ENCODE data around the gene TLR9. TPM values are rescaled to one million over a fixed set of nuclear protein-coding genes. Genes with fewer than 3 reads are reported as not detected.
"Not testable (repeated sequence)": the region's sequence is repeated elsewhere in the genome, so short reads cannot be mapped to it uniquely, and the experiment has no call there.

The TLR9 gene
- 1 to 10 TPM; 2.3 to 3.0 TPM for total RNA-seq
- not detected for polyA plus RNA-seq

DNA sequence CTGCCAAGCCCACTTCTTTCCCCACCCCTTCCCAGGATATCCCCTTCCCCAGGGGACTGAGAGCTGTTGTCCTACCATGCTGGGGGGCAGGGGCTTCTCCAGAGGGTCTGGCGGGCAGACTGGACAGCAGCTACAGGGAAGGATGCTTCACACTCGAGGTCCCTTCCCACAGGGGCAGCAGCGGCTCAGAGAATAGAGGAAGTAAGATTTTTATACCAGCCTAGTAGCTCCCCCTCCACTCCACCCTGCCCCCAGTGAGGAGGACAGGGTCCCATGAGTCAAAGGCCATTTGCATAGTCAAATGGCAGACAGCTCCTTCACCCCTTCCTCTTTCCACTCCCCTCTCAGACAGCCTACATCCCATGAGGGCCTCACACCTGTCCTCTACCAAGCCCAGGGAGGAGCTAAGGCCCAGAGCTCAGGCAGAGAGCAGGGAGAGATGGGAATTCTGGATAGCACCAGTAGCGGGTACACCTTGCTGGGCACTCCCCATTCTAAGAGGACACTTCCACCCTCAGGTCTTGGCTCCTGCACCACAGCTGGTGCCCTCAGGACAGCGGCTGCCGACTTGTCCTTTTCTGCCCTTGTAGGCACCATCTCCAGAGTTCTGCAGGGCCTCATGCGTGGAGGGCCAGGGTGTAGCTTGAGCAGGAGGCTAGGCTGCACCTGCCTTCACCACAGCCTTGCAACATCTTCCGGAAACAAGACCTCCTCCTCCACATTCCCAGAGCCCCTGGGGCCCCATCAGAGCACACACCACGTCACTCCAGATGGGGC lies at the start of gene TLR9:
TLR9 (minus strand) TSS at position 194 of the 777 bp plus-strand sequence; CDS start at position 78, 116 bp downstream.
- ChIA-PET CTCF (ENCODE audit: partially characterized antibody) (interaction anchor here (0.7 to 12.2 kb wide), 8 partner anchors 8 to 220 kb away, joined by 3 to 247 read pairs (median 5); partner anchors contain the start of genes SEMA3G and TWF2), POLR2A (ENCODE audit: partially characterized antibody) (interaction anchor here (1.1 to 13.6 kb wide), 8 partner anchors 8 to 62 kb away, joined by 5 to 156 read pairs (median 9); partner anchors contain the start of genes GLYCTK, PPM1M, TWF2 and WDR82)
- no peak for DNase-seq
- peak within 1 kb of the TSS; percentile 4 for H3K27ac ChIP-seq (ENCODE audit: low read depth, low read length)
- H3K4me3 ChIP-seq (ENCODE audit: low read length in 2 of 2), result no peak within 1 kb of the TSS
- H3K27ac Mint-ChIP-seq, result peak within 1 kb of the TSS; percentile 64 to 93 (median 90)
- peaks cover 32 to 75% (median 58%) of the 10 kb centered on the region in 4 donors for H3K4me1 Mint-ChIP-seq
- no peaks in the 10 kb centered on the region for H3K9me3 ChIP-seq (ENCODE audit: control insufficient read depth in 1 of 2, low read length in 2 of 2)
- H3K4me1 ChIP-seq (ENCODE audit: insufficient read depth, low read length), result peaks cover 61% of the 10 kb centered on the region
- H3K36me3 Mint-ChIP-seq, result peaks cover 6 to 34% of the 10 kb centered on the region in 2 donors
- intact Hi-C loops (cut with micrococcal nuclease), result no loop called here
- H3K9me3 Mint-ChIP-seq, result no peaks in the 10 kb centered on the region
- H3K27me3 ChIP-seq (ENCODE audit: insufficient read depth, low read length), result no peaks in the 10 kb centered on the region
- peak within 1 kb of the TSS in 7 of 8 donors; percentile 26 to 65 (median 54) for H3K4me3 Mint-ChIP-seq
- no peaks in the 10 kb centered on the region for H3K27me3 Mint-ChIP-seq
- H3K36me3 ChIP-seq (ENCODE audit: insufficient read depth, low read length), result peaks cover 26% of the 10 kb centered on the region

- H3K36me3 Mint-ChIP-seq, result peaks cover 50 to 69% of the 10 kb centered on the region in 2 donors
- ChIA-PET POLR2A (ENCODE audit: partially characterized antibody) (interaction anchor here (5.9 to 37.2 kb wide), 2 partner anchors 13 to 28 kb away, joined by 153 to 1950 read pairs; partner anchors contain the start of genes GLYCTK, PPM1M and TWF2), CTCF (ENCODE audit: partially characterized antibody) (interaction anchor here (1.5 to 32.2 kb wide), 2 partner anchors 14 to 33 kb away, joined by 3 to 684 read pairs; partner anchors contain the start of genes PPM1M and TWF2)
- not testable (repeated sequence) for H3K9me3 Mint-ChIP-seq; H3K9me3 ChIP-seq (ENCODE audit: control insufficient read depth in 1 of 2, low read length in 2 of 2); H3K27me3 Mint-ChIP-seq; DNase-seq; H3K36me3 ChIP-seq (ENCODE audit: insufficient read depth, low read length); H3K27me3 ChIP-seq (ENCODE audit: insufficient read depth, low read length)
- peak overlapping the region; percentile 92 to 99 (median 96) for H3K4me3 Mint-ChIP-seq
- H3K27ac ChIP-seq (ENCODE audit: low read depth, low read length), result peak overlapping the region; percentile 87
- H3K4me1 ChIP-seq (ENCODE audit: insufficient read depth, low read length), result peaks cover 79% of the 10 kb centered on the region
- H3K27ac Mint-ChIP-seq, result peak overlapping the region; percentile 94 to 99 (median 96)
- intact Hi-C loops (cut with micrococcal nuclease), result loop anchor here (5.0 kb wide), 2 partner anchors 43 to 63 kb away; partner anchors contain the start of gene DNAH1
- H3K4me3 ChIP-seq (ENCODE audit: low read length in 2 of 2), result peak overlapping the region; percentile 5 to 44
- H3K4me1 Mint-ChIP-seq, result peaks cover 45 to 91% (median 60%) of the 10 kb centered on the region in 4 donors
Measured at GRCh38 chr3:52274781-52275180, 49.3 kb upstream of the TLR9 start.

DNA sequence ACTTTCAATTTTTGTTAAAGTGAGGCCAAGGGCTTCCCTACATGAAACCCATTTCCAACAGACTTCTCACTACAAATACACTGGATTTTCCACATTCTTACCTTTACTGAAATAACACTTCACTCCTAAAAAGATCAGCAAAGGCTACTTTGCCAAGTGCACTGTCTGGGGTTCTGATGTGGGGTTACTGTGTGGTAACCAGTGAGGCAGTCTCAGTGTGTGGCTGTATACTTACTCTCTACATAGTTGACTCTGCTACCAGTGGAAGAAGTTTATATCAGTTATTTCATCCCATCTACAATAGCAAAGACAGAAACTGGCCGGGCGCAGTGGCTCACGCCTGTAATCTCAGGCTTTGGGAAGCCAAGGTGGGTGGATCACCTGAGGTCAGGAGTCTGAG lies 47.4 kb upstream of the TLR9 start:
- no peak for DNase-seq
- H3K36me3 Mint-ChIP-seq, result peaks cover 55 to 76% of the 10 kb centered on the region in 2 donors
- H3K4me3 ChIP-seq (ENCODE audit: low read length in 2 of 2), result peak overlapping the region; percentile 0 to 2
- H3K4me1 Mint-ChIP-seq, result peaks cover 49 to 95% (median 69%) of the 10 kb centered on the region in 4 donors
- H3K27ac ChIP-seq (ENCODE audit: low read depth, low read length), result peak overlapping the region; percentile 87
- peaks cover 0 to 3% (median 0%) of the 10 kb centered on the region in 8 donors for H3K9me3 Mint-ChIP-seq
- intact Hi-C loops (cut with micrococcal nuclease), result no loop called here
- no peaks in the 10 kb centered on the region for H3K27me3 ChIP-seq (ENCODE audit: insufficient read depth, low read length)
- H3K4me3 Mint-ChIP-seq, result peak overlapping the region; percentile 92 to 99 (median 96)
- ChIA-PET POLR2A (ENCODE audit: partially characterized antibody) (interaction anchor here (3.5 to 37.2 kb wide), 3 partner anchors 9 to 26 kb away, joined by 34 to 1950 read pairs (median 63); partner anchors contain the start of genes GLYCTK, PPM1M, TWF2 and WDR82), CTCF (ENCODE audit: partially characterized antibody) (interaction anchor here (1.3 to 32.2 kb wide), 4 partner anchors 9 to 31 kb away, joined by 3 to 684 read pairs (median 7); partner anchors contain the start of genes PPM1M and TWF2)
- H3K36me3 ChIP-seq (ENCODE audit: insufficient read depth, low read length), result peaks cover 8% of the 10 kb centered on the region
- H3K27ac Mint-ChIP-seq, result peak overlapping the region; percentile 93 to 99 (median 96)
- H3K27me3 Mint-ChIP-seq, result peaks cover 0 to 3% of the 10 kb centered on the region in 2 donors
- no peaks in the 10 kb centered on the region for H3K9me3 ChIP-seq (ENCODE audit: control insufficient read depth in 1 of 2, low read length in 2 of 2)
- H3K4me1 ChIP-seq (ENCODE audit: insufficient read depth, low read length), result peaks cover 89% of the 10 kb centered on the region

DNA sequence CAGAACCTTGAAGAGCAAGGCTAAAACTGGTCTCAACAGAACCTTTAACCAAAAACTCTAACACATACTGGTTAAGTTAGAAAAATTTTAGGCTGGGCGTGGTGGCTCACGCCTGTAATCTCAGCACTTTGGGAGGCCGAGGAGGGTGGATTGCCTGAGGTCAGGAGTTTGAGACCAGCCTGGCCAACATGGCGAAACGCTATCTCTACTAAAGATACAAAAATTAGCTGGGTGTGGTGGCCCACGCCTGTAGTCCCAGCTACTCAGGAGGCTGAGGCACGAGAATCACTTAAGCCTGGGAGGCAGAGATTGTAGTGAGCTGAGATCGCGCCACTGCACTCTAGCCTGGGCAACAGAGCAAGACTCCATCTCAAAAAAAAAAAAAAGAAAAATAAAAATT lies 46.7 kb upstream of the TLR9 start:
- intact Hi-C loops (cut with micrococcal nuclease); H3K9me3 Mint-ChIP-seq; H3K27me3 Mint-ChIP-seq; H3K27me3 ChIP-seq (ENCODE audit: insufficient read depth, low read length); DNase-seq; H3K9me3 ChIP-seq (ENCODE audit: control insufficient read depth in 1 of 2, low read length in 2 of 2): not testable (repeated sequence)
- Mint-ChIP-seq H3K27ac (peak overlapping the region; percentile 95 to 100 (median 96)), H3K36me3 (peaks cover 57 to 78% of the 10 kb centered on the region in 2 donors), H3K4me1 (peaks cover 56 to 97% (median 76%) of the 10 kb centered on the region in 4 donors), H3K4me3 (peak overlapping the region; percentile 84 to 99 (median 92))
- Histone ChIP-seq H3K4me1 (ENCODE audit: insufficient read depth, low read length) (peaks cover 96% of the 10 kb centered on the region), H3K27ac (ENCODE audit: low read depth, low read length) (peak overlapping the region; percentile 87), H3K36me3 (ENCODE audit: insufficient read depth, low read length) (peaks cover 14% of the 10 kb centered on the region), H3K4me3 (ENCODE audit: low read length in 2 of 2) (peak overlapping the region in 1 of 2 donors; percentile 47)
- ChIA-PET POLR2A (ENCODE audit: partially characterized antibody) (interaction anchor here (3.5 to 37.2 kb wide), 3 partner anchors 9 to 25 kb away, joined by 34 to 1950 read pairs (median 63); partner anchors contain the start of genes GLYCTK, PPM1M, TWF2 and WDR82), CTCF (ENCODE audit: partially characterized antibody) (interaction anchor here (1.3 to 32.2 kb wide), 10 partner anchors 7 to 67 kb away, joined by 3 to 684 read pairs (median 6); partner anchors contain the start of genes GLYCTK, PPM1M, TWF2 and WDR82)

- H3K4me3 ChIP-seq (ENCODE audit: low read length in 2 of 2), result peak overlapping the region in 1 of 2 donors; percentile 47
- Mint-ChIP-seq H3K27me3 (no peaks in the 10 kb centered on the region), H3K9me3 (no peaks in the 10 kb centered on the region), H3K4me1 (peaks cover 59 to 93% (median 75%) of the 10 kb centered on the region in 4 donors), H3K27ac (peak overlapping the region; percentile 95 to 100 (median 96)), H3K4me3 (peak overlapping the region; percentile 84 to 99 (median 92)), H3K36me3 (peaks cover 65 to 83% of the 10 kb centered on the region in 2 donors)
- peaks cover 96% of the 10 kb centered on the region for H3K4me1 ChIP-seq (ENCODE audit: insufficient read depth, low read length)
- peaks cover 31% of the 10 kb centered on the region for H3K36me3 ChIP-seq (ENCODE audit: insufficient read depth, low read length)
- no peaks in the 10 kb centered on the region for H3K9me3 ChIP-seq (ENCODE audit: control insufficient read depth in 1 of 2, low read length in 2 of 2)
- intact Hi-C loops (cut with micrococcal nuclease), result no loop called here
- no peak for DNase-seq
- POLR2A ChIA-PET (ENCODE audit: partially characterized antibody), result interaction anchor here (1.3 to 37.2 kb wide), 4 partner anchors 11 to 116 kb away, joined by 3 to 1950 read pairs (median 48); partner anchors contain the start of genes GLYCTK, POC1A, PPM1M and TWF2
- no peaks in the 10 kb centered on the region for H3K27me3 ChIP-seq (ENCODE audit: insufficient read depth, low read length)
- CTCF ChIA-PET (ENCODE audit: partially characterized antibody), result interaction anchor here (0.9 to 32.2 kb wide), 6 partner anchors 11 to 69 kb away, joined by 3 to 684 read pairs (median 8); partner anchors contain the start of genes GLYCTK, PPM1M and TWF2
- peak overlapping the region; percentile 74 for H3K27ac ChIP-seq (ENCODE audit: low read depth, low read length)
Measured at GRCh38 chr3:52270252-52270754, 44.9 kb upstream of the TLR9 start.

DNA sequence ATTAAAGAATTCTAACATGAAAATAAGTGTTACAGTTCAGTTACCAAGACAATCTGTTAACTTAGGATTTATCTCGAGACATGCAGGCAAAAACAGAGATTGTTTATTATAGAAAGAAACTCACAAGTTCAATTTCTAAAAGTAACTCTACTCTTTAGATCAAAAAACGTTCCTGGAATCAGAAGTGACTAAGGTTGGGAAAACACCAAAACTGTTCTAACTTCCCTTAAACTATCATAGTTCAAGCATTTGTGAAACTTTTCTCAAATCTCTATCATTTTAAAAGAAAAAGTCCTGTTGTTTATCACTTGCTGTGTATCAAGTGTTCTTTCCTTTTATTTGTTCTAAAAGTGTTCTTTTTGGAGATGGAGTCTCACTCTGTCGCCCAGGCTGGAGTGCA lies 44.3 kb upstream of the TLR9 start:
- Histone ChIP-seq H3K4me3 (ENCODE audit: low read length in 2 of 2) (peak overlapping the region in 1 of 2 donors; percentile 8), H3K36me3 (ENCODE audit: insufficient read depth, low read length) (peaks cover 34% of the 10 kb centered on the region), H3K9me3 (ENCODE audit: control insufficient read depth in 1 of 2, low read length in 2 of 2) (no peaks in the 10 kb centered on the region), H3K27ac (ENCODE audit: low read depth, low read length) (peak overlapping the region; percentile 74), H3K4me1 (ENCODE audit: insufficient read depth, low read length) (peaks cover 94% of the 10 kb centered on the region), H3K27me3 (ENCODE audit: insufficient read depth, low read length) (no peaks in the 10 kb centered on the region)
- Mint-ChIP-seq H3K9me3 (no peaks in the 10 kb centered on the region), H3K27me3 (no peaks in the 10 kb centered on the region), H3K36me3 (peaks cover 65 to 83% of the 10 kb centered on the region in 2 donors), H3K27ac (peak overlapping the region; percentile 95 to 100 (median 96)), H3K4me3 (peak overlapping the region; percentile 84 to 99 (median 92)), H3K4me1 (peaks cover 58 to 88% (median 73%) of the 10 kb centered on the region in 4 donors)
- POLR2A ChIA-PET (ENCODE audit: partially characterized antibody), result interaction anchor here (1.2 to 37.2 kb wide), 3 partner anchors 12 to 23 kb away, joined by 4 to 1950 read pairs (median 63); partner anchors contain the start of genes GLYCTK, PPM1M, TWF2 and WDR82
- CTCF ChIA-PET (ENCODE audit: partially characterized antibody), result interaction anchor here (32.2 kb wide), 1 partner anchor 28 kb away, joined by 684 read pairs; the partner anchor contains the start of genes PPM1M and TWF2
- intact Hi-C loops (cut with micrococcal nuclease), result no loop called here
- no peak for DNase-seq

Measured in CD4-positive, alpha-beta memory T cell (primary cell).